Ascending aorta (tissue), 2 donors: ENCODE results near the gene ATP23. TPM values are rescaled to one million over a fixed set of nuclear protein-coding genes. Genes with fewer than 3 reads are reported as not detected.
A peak's percentile ranks its signal among the peaks of the same experiment; 100 is the strongest.

Experiments used
- DNase-seq, 2 donors: peaks; one replicate each; pipeline ENCODE4 v3.0.0-alpha.2; 2019; ENCODE audit warnings: low spot score in 2 of 2
- H3K27ac ChIP-seq, 2 donors: fragments of 200-600 bp; sonication (generic); one replicate each; pipeline ENCODE4 v1.5.1; 2016 to 2017; ENCODE audit warnings: mild to moderate bottlenecking in 1 of 2
- H3K27me3 ChIP-seq: fragments of 200-600 bp; sonication (generic); one replicate; pipeline ENCODE4 v1.5.1; 2017
- H3K36me3 ChIP-seq, 2 donors: fragments of 200-600 bp; sonication (generic); one replicate each; pipeline ENCODE4 v1.5.1; 2016
- H3K4me1 ChIP-seq, 2 donors: fragments of 200-600 bp; sonication (generic); one replicate each; pipeline ENCODE4 v1.5.1; 2016 to 2017; ENCODE audit warnings: mild to moderate bottlenecking in 1 of 2
- H3K4me3 ChIP-seq, 2 donors: fragments of 200-600 bp; sonication (generic); one replicate each; pipeline ENCODE4 v1.5.1; 2016 to 2017; ENCODE audit warnings: mild to moderate bottlenecking in 1 of 2
- H3K9me3 ChIP-seq, 2 donors: fragments of 200-600 bp; sonication (generic); one replicate each; pipeline ENCODE4 v1.5.1; 2016
- CTCF ChIP-seq, 3 experiments: fragments of 200-600 bp in 2 of 3; fragments of 450-650 bp in 1 of 3; sonication (generic) in 2 of 3; IDR thresholded peaks; one replicate each; pipeline ENCODE4 v1.5.1; 2016 to 2019; ENCODE audit warnings: antibody characterized with exemption in 3 of 3, mild to moderate bottlenecking in 1 of 3, moderate library complexity in 1 of 3
- intact Hi-C: fragments of 100-400 bp; cut with DNase I; formaldehyde crosslinking; loops from one replicate; pipeline ENCODE4 v1.15.1; 2023
- total RNA-seq: library from RNA; depleted of rRNA; stranded (reverse); fragments of >200 nt; gene quantifications from one replicate; pipeline ENCODE4 v1.1.0, GENCODE V29; 2016

Gene ATP23
- total RNA-seq = not detected

GRCh38 chr12:57941165-57941894, at the start of gene ATP23:
Gene ATP23, plus strand, starts transcription at chr12:57941567. Its CDS starts 135 bp downstream, at chr12:57941702.
- peaks cover 0 to 12% of the 10 kb centered on the region in 2 donors for H3K4me1 ChIP-seq
- intact Hi-C loops = loop anchor here (10.0 kb wide), 1 partner anchor 943 kb away; no protein-coding TSS in a partner anchor
- peak within 1 kb of the TSS; percentile 59 to 68 for H3K4me3 ChIP-seq
- no peaks in the 10 kb centered on the region for H3K36me3 ChIP-seq
- no peaks in the 10 kb centered on the region for H3K27me3 ChIP-seq
- peak within 1 kb of the TSS; percentile 79 to 80 for H3K27ac ChIP-seq
- peak; percentile 57 to 94 for DNase-seq
- no peak for TF ChIP-seq CTCF (IDR thresholded peaks at IDR 0.05)
- no peaks in the 10 kb centered on the region for H3K9me3 ChIP-seq

GRCh38 chr12:57892232-57892972, 49.0 kb upstream of the ATP23 start:
- H3K27ac ChIP-seq = peak overlapping the region; percentile 98 to 99
- no peaks in the 10 kb centered on the region for H3K36me3 ChIP-seq
- no peaks in the 10 kb centered on the region for H3K9me3 ChIP-seq
- H3K4me1 ChIP-seq = peaks cover 60 to 83% of the 10 kb centered on the region in 2 donors
- TF ChIP-seq CTCF (IDR thresholded peaks at IDR 0.05) = no peak
- no peak for DNase-seq
- H3K4me3 ChIP-seq = no peak overlapping the region
- H3K27me3 ChIP-seq = no peaks in the 10 kb centered on the region
- intact Hi-C loops = loop anchor here (5.0 kb wide), 1 partner anchor 370 kb away; the partner anchor contains the start of genes DDIT3 and MBD6

GRCh38 chr12:57893431-57894353, 47.7 kb upstream of the ATP23 start:
- H3K9me3 ChIP-seq = no peaks in the 10 kb centered on the region
- peak overlapping the region; percentile 98 to 99 for H3K27ac ChIP-seq
- no peaks in the 10 kb centered on the region for H3K36me3 ChIP-seq
- H3K27me3 ChIP-seq = no peaks in the 10 kb centered on the region
- H3K4me3 ChIP-seq = peak overlapping the region; percentile 8 to 16
- H3K4me1 ChIP-seq = peaks cover 64 to 86% of the 10 kb centered on the region in 2 donors
- intact Hi-C loops = loop anchor here (5.0 kb wide), 1 partner anchor 371 kb away; the partner anchor contains the start of genes DDIT3 and MBD6
- peak in 1 of 2 donors; percentile 96 for DNase-seq
- no peak for TF ChIP-seq CTCF (IDR thresholded peaks at IDR 0.05)

- H3K27me3 ChIP-seq = no peaks in the 10 kb centered on the region
- no peaks in the 10 kb centered on the region for H3K9me3 ChIP-seq
- peaks cover 57 to 85% of the 10 kb centered on the region in 2 donors for H3K4me1 ChIP-seq
- peak overlapping the region; percentile 98 to 99 for H3K27ac ChIP-seq
- H3K36me3 ChIP-seq = no peaks in the 10 kb centered on the region
- DNase-seq = no peak
- intact Hi-C loops = loop anchor here (5.0 kb wide), 1 partner anchor 372 kb away; the partner anchor contains the start of genes DDIT3 and MBD6
- H3K4me3 ChIP-seq = peak overlapping the region in 1 of 2 donors; percentile 16
- no peak for TF ChIP-seq CTCF (IDR thresholded peaks at IDR 0.05)
Observed at GRCh38 chr12:57894399-57895292, 46.7 kb upstream of the ATP23 start.
